HEK293T (cell line): Measurements from ENCODE around the gene COMMD10.

Source experiments
- ARNT ChIP-seq: fragments of 450-650 bp; IDR thresholded peaks from 2 replicates; pipeline ENCODE4 v1.6.1; 2017; ENCODE audit warnings: mild to moderate bottlenecking
- BHLHE40 ChIP-seq: fragments of 450-650 bp; IDR thresholded peaks from 2 replicates; pipeline ENCODE4 v1.6.1; 2016; ENCODE audit warnings: mild to moderate bottlenecking, moderate library complexity, borderline replicate concordance
- CTBP1 ChIP-seq: fragments of 450-650 bp; IDR thresholded peaks from 2 replicates; pipeline ENCODE4 v1.6.1; 2016; ENCODE audit warnings: borderline replicate concordance
- FOXA1 ChIP-seq: fragments of 450-650 bp; IDR thresholded peaks from 2 replicates; pipeline ENCODE4 v1.6.1; 2016; ENCODE audit warnings: mild to moderate bottlenecking
- FOXK2 ChIP-seq: fragments of 450-650 bp; IDR thresholded peaks from 2 replicates; pipeline ENCODE4 v1.6.1; 2016; ENCODE audit warnings: mild to moderate bottlenecking
- FOXM1 ChIP-seq: fragments of 450-650 bp; IDR thresholded peaks from 2 replicates; pipeline ENCODE4 v1.6.1; 2017; ENCODE audit warnings: mild to moderate bottlenecking, borderline replicate concordance
- HDGF ChIP-seq: fragments of 450-650 bp; IDR thresholded peaks from 2 replicates; pipeline ENCODE4 v1.6.1; 2017; ENCODE audit warnings: antibody characterized with exemption, borderline replicate concordance
- L3MBTL2 ChIP-seq: fragments of 450-650 bp; conservative IDR thresholded peaks from 2 replicates; pipeline ENCODE4 v1.6.1; 2016; ENCODE audit warnings: mild to moderate bottlenecking
- LEF1 ChIP-seq: fragments of 450-650 bp; IDR thresholded peaks from 2 replicates; pipeline ENCODE4 v1.6.1; 2017; ENCODE audit warnings: mild to moderate bottlenecking, borderline replicate concordance
- NFRKB ChIP-seq: fragments of 450-650 bp; IDR thresholded peaks from 2 replicates; pipeline ENCODE4 v1.6.1; 2016; ENCODE audit warnings: mild to moderate bottlenecking, moderate library complexity
- PKNOX1 ChIP-seq: fragments of 450-650 bp; IDR thresholded peaks from 2 replicates; pipeline ENCODE4 v1.6.1; 2016
- SP1 ChIP-seq: fragments of 450-650 bp; IDR thresholded peaks from 2 replicates; pipeline ENCODE4 v1.6.1; 2017
- SUZ12 ChIP-seq: fragments of 450-650 bp; IDR thresholded peaks from 2 replicates; pipeline ENCODE4 v1.6.1; 2016; ENCODE audit warnings: mild to moderate bottlenecking

- TF ChIP-seq HDGF (no peak), FOXA1 (no peak), ARNT (no peak), PKNOX1 (no peak), SP1 (no peak), LEF1 (no peak), FOXM1 (no peak), L3MBTL2 (no peak), NFRKB (no peak), FOXK2 (no peak), SUZ12 (no peak), BHLHE40 (no peak), CTBP1 (no peak)
These were observed 59.3 kb downstream of the COMMD10 start for GRCh38 chr5:116144103-116144502.
